ENCODE data around the gene TPRN. TPM values are rescaled to one million over a fixed set of nuclear protein-coding genes. Genes with fewer than 3 reads are reported as not detected.
A peak's percentile ranks its signal among the peaks of the same experiment; 100 is the strongest.

Gene TPRN
- total and polyA plus RNA-seq, 9 of the 15 experiments (the other 6 are each of a cell fraction or from before 2014, with no cell fraction given): 0.31 to 31.9 (median 4.4) TPM

DNA sequence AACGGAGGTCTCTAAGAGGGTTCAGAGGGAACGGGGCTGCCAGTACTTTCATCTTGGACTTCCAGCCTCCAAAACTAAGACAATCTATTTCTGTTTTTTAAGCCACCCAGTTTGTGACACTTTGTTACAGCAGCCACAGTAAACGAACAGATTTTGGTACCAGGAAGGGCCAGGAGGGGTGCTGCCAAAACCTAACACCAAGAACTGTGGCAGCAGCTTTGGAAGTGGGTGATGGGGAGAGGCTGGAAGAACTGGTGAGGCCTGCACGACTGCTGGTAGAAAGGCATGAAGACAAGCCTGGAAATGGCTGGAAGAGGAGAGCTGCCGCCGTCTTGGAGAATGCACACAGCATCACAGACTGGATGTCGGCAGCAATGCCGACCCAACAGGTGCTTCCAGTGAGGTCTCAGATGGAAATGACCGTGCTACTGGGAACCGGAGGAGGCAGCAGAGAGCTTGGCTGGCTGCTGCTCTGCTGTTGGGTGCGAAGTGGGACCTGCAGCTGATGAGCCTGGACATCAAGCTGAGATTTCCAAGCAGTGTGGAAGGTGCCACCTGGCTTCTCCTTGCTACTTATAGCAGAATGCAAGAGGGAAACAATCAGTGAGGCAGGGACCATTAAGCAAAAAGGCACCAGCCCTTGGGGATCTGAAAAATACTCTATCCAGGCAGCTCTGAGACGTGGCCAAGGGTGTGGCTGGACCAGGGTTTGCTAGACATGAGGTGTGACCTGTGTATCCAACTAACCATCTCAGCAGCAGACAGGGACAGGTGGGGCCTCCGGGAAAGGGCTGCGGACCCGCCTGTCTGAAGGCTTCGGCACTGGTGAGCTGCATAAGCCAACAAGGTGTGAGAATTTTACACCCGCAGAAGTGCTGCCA, 24.0 kb downstream of the TPRN start:
- POLR2A ChIA-PET: interaction anchor here (0.6 to 1.9 kb wide), 13 partner anchors 10 to 132 kb away, joined by 3 to 13 read pairs (median 4); partner anchors contain the start of genes ANAPC2, MAN1B1, SSNA1 and TPRN
- Histone ChIP-seq H3K27ac (ENCODE audit: extremely low read depth, low read depth, low read length) (no peak overlapping the region), H3K79me2 (ENCODE audit: control insufficient read depth, insufficient read depth, low read length) (no peaks in the 10 kb centered on the region), H3K9me1 (ENCODE audit: control insufficient read depth, insufficient read depth, low read length) (no peaks in the 10 kb centered on the region), H3K9ac (ENCODE audit: insufficient read depth in 1 of 2, low read depth in 2 of 2, low read length in 2 of 2) (no peak overlapping the region), H3K4me3 (no peak overlapping the region), H3K4me2 (ENCODE audit: insufficient read depth, low read length) (no peak overlapping the region), H3K4me1 (replicated peaks in 1 of 2; ENCODE audit: control insufficient read depth in 2 of 2, insufficient read depth in 2 of 2, low read length in 2 of 2) (peaks cover 3 to 81% of the 10 kb centered on the region in 2 experiments; a peak in 3 of 5 replicates), H3K36me3 (ENCODE audit: control insufficient read depth, insufficient read depth, low read length) (peaks cover 32% of the 10 kb centered on the region; the same call in 1 of the 3 replicates), H3K27me3 (ENCODE audit: control insufficient read depth in 2 of 2, insufficient read depth in 2 of 2, low read length in 2 of 2) (no peaks in the 10 kb centered on the region), H3K9me3 (replicated peaks; ENCODE audit: control insufficient read depth, insufficient read depth, low read depth, low read length) (no peaks in the 10 kb centered on the region), H2AFZ (ENCODE audit: low read depth, low read length) (no peak overlapping the region), H4K20me1 (replicated peaks; ENCODE audit: control insufficient read depth, insufficient read depth, low read length) (0 out of 2 replicates have a peak, but pooled peaks cover 5% of the 10 kb centered on the region)
- in situ Hi-C loops (cut with MboI): no loop called here
- CTCF ChIA-PET (ENCODE audit: low intra/inter-chr PET ratio): no interaction called here
- WGBS (ENCODE audit: insufficient coverage, low coverage, missing lambda C conversion rate): 37% methylated on average over 17 of the region's 17 CpGs
- intact Hi-C loops (cut with micrococcal nuclease): no loop called here
- DNase-seq (ENCODE audit: extremely low read depth in 1 of 4, low spot score in 3 of 4) (peak; percentile 49 to 73 (median 62)), FAIRE-seq (peak; percentile 88), ATAC-seq (peak; percentile 88)
- no TSS peak for BruUV-seq (replicated peaks)
- no peak for TF ChIP-seq ZNF12 (CRISPR knock-in tag; IDR thresholded peaks at IDR 0.05)
- no peak for TF ChIP-seq CBFA2T2 (conservative IDR thresholded peaks at IDR 0.05)
- TF ChIP-seq, protein P1, sequence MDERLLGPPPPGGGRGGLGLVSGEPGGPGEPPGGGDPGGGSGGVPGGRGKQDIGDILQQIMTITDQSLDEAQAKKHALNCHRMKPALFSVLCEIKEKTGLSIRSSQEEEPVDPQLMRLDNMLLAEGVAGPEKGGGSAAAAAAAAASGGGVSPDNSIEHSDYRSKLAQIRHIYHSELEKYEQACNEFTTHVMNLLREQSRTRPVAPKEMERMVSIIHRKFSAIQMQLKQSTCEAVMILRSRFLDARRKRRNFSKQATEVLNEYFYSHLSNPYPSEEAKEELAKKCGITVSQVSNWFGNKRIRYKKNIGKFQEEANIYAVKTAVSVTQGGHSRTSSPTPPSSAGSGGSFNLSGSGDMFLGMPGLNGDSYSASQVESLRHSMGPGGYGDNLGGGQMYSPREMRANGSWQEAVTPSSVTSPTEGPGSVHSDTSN (CRISPR knock-in tag; IDR thresholded peaks at IDR 0.05; ENCODE audit: low read depth): no peak
- TF ChIP-seq, protein P1 (tag; conservative IDR thresholded peaks at IDR 0.05; ENCODE audit: low read depth): no peak
- TF ChIP-seq ZNF584 (CRISPR knock-in tag; IDR thresholded peaks at IDR 0.05; ENCODE audit: low read depth): no peak
- peak; percentile 17; the same call in 1 of the 2 replicates for TF ChIP-seq ZBTB7A (IDR thresholded peaks at IDR 0.05; ENCODE audit: borderline replicate concordance, control insufficient read depth, low read depth, low read length)
- 0 out of 3 replicates have a peak, but pooled peaks of 1 of the 2 experiments have one; percentile 28 for TF ChIP-seq CBX3 (IDR thresholded peaks at IDR 0.05; ENCODE audit: borderline replicate concordance in 1 of 2, low read length in 2 of 2)
- 0 out of 2 replicates have a peak, but pooled peaks have one; percentile 59 for TF ChIP-seq POLR2AphosphoS2 (IDR thresholded peaks at IDR 0.05; ENCODE audit: low read length)
- TF ChIP-seq HDAC2 (IDR thresholded peaks at IDR 0.05): no peak
- no peak for TF ChIP-seq SRF (CRISPR knock-in tag; IDR thresholded peaks at IDR 0.05)
- no peak for TF ChIP-seq HDAC8 (tag; IDR thresholded peaks at IDR 0.05)
- peak in 1 of 3 experiments; percentile 40 for TF ChIP-seq YY1 (IDR thresholded peaks at IDR 0.05; ENCODE audit: borderline replicate concordance in 1 of 3, control insufficient read depth in 1 of 3, extremely low read depth in 1 of 3, insufficient read depth in 3 of 3, insufficient read length in 1 of 3, insufficient replicate concordance in 2 of 3, low read depth in 1 of 3, low read length in 2 of 3)
- TF ChIP-seq, protein P2, sequence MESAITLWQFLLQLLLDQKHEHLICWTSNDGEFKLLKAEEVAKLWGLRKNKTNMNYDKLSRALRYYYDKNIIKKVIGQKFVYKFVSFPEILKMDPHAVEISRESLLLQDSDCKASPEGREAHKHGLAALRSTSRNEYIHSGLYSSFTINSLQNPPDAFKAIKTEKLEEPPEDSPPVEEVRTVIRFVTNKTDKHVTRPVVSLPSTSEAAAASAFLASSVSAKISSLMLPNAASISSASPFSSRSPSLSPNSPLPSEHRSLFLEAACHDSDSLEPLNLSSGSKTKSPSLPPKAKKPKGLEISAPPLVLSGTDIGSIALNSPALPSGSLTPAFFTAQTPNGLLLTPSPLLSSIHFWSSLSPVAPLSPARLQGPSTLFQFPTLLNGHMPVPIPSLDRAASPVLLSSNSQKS (CRISPR knock-in tag; IDR thresholded peaks at IDR 0.05): no peak
